Smooth muscle cell (in vitro differentiated cells): ENCODE results near the gene CTDP1. TPM values are rescaled to one million over a fixed set of nuclear protein-coding genes. Genes with fewer than 3 reads are reported as not detected.

Source experiments
- DNase-seq: peaks from one replicate; lab custom pipeline; 2025; ENCODE audit not compliant: unreplicated experiment; lab: John Stamatoyannopoulos, UW
- H2AFZ ChIP-seq: fragments of 200-600 bp; sonication (generic); 2 replicates; pipeline ENCODE4 v1.6.0; 2016; ENCODE audit warnings: antibody characterized with exemption, low read depth, mild to moderate bottlenecking
- H3F3A ChIP-seq: fragments of 200-600 bp; sonication (generic); 2 replicates; pipeline ENCODE4 v1.6.0; 2017; ENCODE audit warnings: antibody characterized with exemption, low read depth
- H3K27ac ChIP-seq: fragments of 200-600 bp; sonication (generic); 2 replicates; pipeline ENCODE4 v1.5.1; 2016; ENCODE audit warnings: low read depth, mild to moderate bottlenecking
- H3K27me3 ChIP-seq: fragments of 200-600 bp; sonication (generic); 2 replicates; pipeline ENCODE4 v1.6.1; 2016; ENCODE audit warnings: low read depth, mild to moderate bottlenecking
- H3K36me3 ChIP-seq: fragments of 200-600 bp; sonication (generic); 2 replicates; pipeline ENCODE4 v1.5.1; 2016; ENCODE audit warnings: low read depth
- H3K4me1 ChIP-seq: fragments of 200-600 bp; sonication (generic); 2 replicates; pipeline ENCODE4 v1.5.1; 2016; ENCODE audit warnings: low read depth
- H3K4me2 ChIP-seq: fragments of 200-600 bp; sonication (generic); 2 replicates; pipeline ENCODE4 v1.6.0; 2016; ENCODE audit warnings: mild to moderate bottlenecking
- H3K4me3 ChIP-seq: fragments of 200-600 bp; sonication (generic); 2 replicates; pipeline ENCODE4 v1.5.1; 2016; ENCODE audit warnings: mild to moderate bottlenecking
- H3K79me2 ChIP-seq: fragments of 200-600 bp; sonication (generic); 2 replicates; pipeline ENCODE4 v1.6.0; 2016; ENCODE audit warnings: low read depth, mild to moderate bottlenecking
- H3K9ac ChIP-seq: fragments of 200-600 bp; sonication (generic); 2 replicates; pipeline ENCODE4 v1.6.0; 2016; ENCODE audit warnings: low read depth
- H3K9me3 ChIP-seq: fragments of 200-600 bp; sonication (generic); replicated peaks from 2 replicates; pipeline ENCODE4 v1.5.1; 2016; ENCODE audit warnings: low read depth
- H4K20me1 ChIP-seq: fragments of 200-600 bp; sonication (generic); 2 replicates; pipeline ENCODE4 v1.6.0; 2016; ENCODE audit warnings: low read depth
- CTCF ChIP-seq: fragments of 200-600 bp; sonication (generic); IDR thresholded peaks from 2 replicates; pipeline ENCODE4 v1.5.1; 2017; ENCODE audit warnings: borderline replicate concordance, mild to moderate bottlenecking, antibody characterized with exemption; ENCODE audit not compliant: insufficient read depth, poor library complexity, severe bottlenecking
- WGBS: methylation state at CpG from one replicate; pipeline ENCODE4 v1.1.7; 2016; ENCODE audit warnings: low lambda C conversion rate; 5-methylcytosine and 5-hydroxymethylcytosine counted together
- polyA plus RNA-seq: library from polyadenylated mRNA; unstranded; fragments of >200 nt; fragmentation: Nextera tagmentation; extraction: Ambion mirVana; gene quantifications from 2 replicates; pipeline ENCODE4 v1.2.1, GENCODE V29; 2016
- total RNA-seq: library from RNA; depleted of rRNA; stranded (reverse); fragments of >200 nt; gene quantifications from 2 replicates; pipeline ENCODE4 v1.2.3, GENCODE V29; 2014

The CTDP1 gene
- total and polyA plus RNA-seq, 2 experiments from 2014 or later, result 14.1 to 18.4 TPM

- no peaks in the 10 kb centered on the region for H3K9me3 ChIP-seq
- H3K4me2 ChIP-seq, result no peak overlapping the region
- no peaks in the 10 kb centered on the region for H3F3A ChIP-seq
- no peaks in the 10 kb centered on the region for H3K27me3 ChIP-seq
- H3K27ac ChIP-seq, result no peak overlapping the region
- H2AFZ ChIP-seq, result no peak overlapping the region
- 87% methylated on average over 7 of the region's 7 CpGs for WGBS
- H3K4me1 ChIP-seq, result no peaks in the 10 kb centered on the region
- no peak for DNase-seq
- H4K20me1 ChIP-seq, result peaks cover 93% of the 10 kb centered on the region
- H3K4me3 ChIP-seq, result no peak overlapping the region
- no peaks in the 10 kb centered on the region for H3K36me3 ChIP-seq
- no peak for TF ChIP-seq CTCF
- peaks cover 86% of the 10 kb centered on the region for H3K79me2 ChIP-seq
- H3K9ac ChIP-seq, result no peak overlapping the region
Measured at GRCh38 chr18:79685971-79686370, 6.4 kb downstream of the CTDP1 start.

DNA sequence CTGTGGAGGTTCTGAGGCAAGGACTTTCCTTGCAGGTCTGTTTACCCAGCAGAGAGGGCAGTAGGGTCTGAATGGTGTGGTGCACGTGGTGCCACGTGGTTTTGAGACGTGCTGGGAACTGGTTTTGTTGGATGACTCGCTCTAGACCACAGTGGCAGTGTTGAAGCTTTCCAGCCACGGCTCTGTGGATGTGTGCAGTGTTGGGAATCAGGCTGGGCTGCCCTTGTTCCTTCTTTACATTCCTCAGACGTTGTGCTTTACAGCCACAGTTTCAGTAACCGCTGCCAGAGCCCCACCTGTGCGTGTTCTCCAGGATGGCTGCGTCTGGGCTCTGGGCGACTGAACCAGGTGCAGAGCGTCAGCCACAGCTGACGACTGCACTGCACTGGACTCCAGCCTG, 8.2 kb downstream of the CTDP1 start:
- DNase-seq, result no peak
- no peak for TF ChIP-seq CTCF
- no peak overlapping the region for H3K4me2 ChIP-seq
- no peak overlapping the region for H3K9ac ChIP-seq
- H3K36me3 ChIP-seq, result no peaks in the 10 kb centered on the region
- H3F3A ChIP-seq, result no peaks in the 10 kb centered on the region
- H4K20me1 ChIP-seq, result peaks cover 87% of the 10 kb centered on the region
- WGBS, result 70% methylated on average over 12 of the region's 12 CpGs
- H3K27me3 ChIP-seq, result no peaks in the 10 kb centered on the region
- peaks cover 76% of the 10 kb centered on the region for H3K79me2 ChIP-seq
- no peaks in the 10 kb centered on the region for H3K4me1 ChIP-seq
- no peak overlapping the region for H3K4me3 ChIP-seq
- H3K27ac ChIP-seq, result no peak overlapping the region
- no peak overlapping the region for H2AFZ ChIP-seq
- no peaks in the 10 kb centered on the region for H3K9me3 ChIP-seq

GRCh38 chr18:79690071-79690470, 10.5 kb downstream of the CTDP1 start:
- peaks cover 86% of the 10 kb centered on the region for H4K20me1 ChIP-seq
- H3K36me3 ChIP-seq, result no peaks in the 10 kb centered on the region
- 91% methylated on average over 6 of the region's 6 CpGs for WGBS
- H3K9ac ChIP-seq, result no peak overlapping the region
- H3F3A ChIP-seq, result no peaks in the 10 kb centered on the region
- no peak overlapping the region for H2AFZ ChIP-seq
- H3K9me3 ChIP-seq, result no peaks in the 10 kb centered on the region
- H3K4me1 ChIP-seq, result no peaks in the 10 kb centered on the region
- peaks cover 57% of the 10 kb centered on the region for H3K79me2 ChIP-seq
- H3K27ac ChIP-seq, result no peak overlapping the region
- no peaks in the 10 kb centered on the region for H3K27me3 ChIP-seq
- no peak overlapping the region for H3K4me3 ChIP-seq
- no peak for TF ChIP-seq CTCF
- DNase-seq, result no peak
- H3K4me2 ChIP-seq, result no peak overlapping the region
